HCT116 (cell line): ENCODE results near the gene CAP1. TPM values are rescaled to one million over a fixed set of nuclear protein-coding genes. Genes with fewer than 3 reads are reported as not detected.

Experiments
- ATAC-seq: fragments of 200-7000 bp; cut with Tn5 transposase; 2 replicates; pipeline ENCODE4 v1.9.1; 2020; ENCODE audit warnings: mild to moderate bottlenecking, moderate library complexity
- BruUV-seq: library from RNA; stranded (reverse); fragments of 400-500 nt; replicated peaks from 2 replicates; lab custom pipeline; 2021; lab: Mats Ljungman, UMichigan
- CTCF ChIA-PET: fragments of 300-600 bp; sonication (Branson Sonifier 250); formaldehyde crosslinking; loops from one replicate; lab custom pipeline; 2021; ENCODE audit warnings: antibody characterized with exemption; lab: Charles Lee
- POLR2A ChIA-PET: fragments of 300-600, 350-600 bp; sonication (Branson Sonifier 250); formaldehyde crosslinking; loops from one replicate; lab custom pipeline; 2021; ENCODE audit warnings: antibody characterized with exemption; lab: Charles Lee
- RAD21 ChIA-PET, 2 experiments: fragments of 300-600 bp; sonication (Branson Sonifier 250); formaldehyde crosslinking; loops; one replicate each; lab custom pipeline; 2023; ENCODE audit warnings: low total read pairs in 2 of 2; ENCODE audit not compliant: uncharacterized antibody in 2 of 2, unreplicated experiment in 2 of 2, low non-redundant PET in 1 of 2; lab: Charles Lee
- DNase-seq: peaks from one replicate; pipeline ENCODE4 v3.0.0-alpha.2; 2010; ENCODE audit warnings: low read depth, low spot score
- H2AFZ ChIP-seq: fragments of 200-600 bp; shearing (Covaris generic), sonication (generic); 2 replicates; pipeline ENCODE4 v1.6.1; 2017; ENCODE audit warnings: low read depth, mixed run types, mixed read lengths, antibody characterized with exemption, low read length; ENCODE audit not compliant: poor library complexity, severe bottlenecking
- H3K27ac ChIP-seq: 2 replicates; pipeline ENCODE4 v1.5.1; 2012; ENCODE audit warnings: low read depth, low read length
- H3K27me3 ChIP-seq: fragments of 200-600 bp; sonication (generic); 2 replicates; pipeline ENCODE4 v1.6.1; 2016; ENCODE audit warnings: mixed run types, low read length, mixed read lengths; ENCODE audit not compliant: insufficient read depth
- H3K36me3 ChIP-seq, 2 experiments: fragments of 200-500 bp in 1 of 2; fragments of 200-600 bp in 1 of 2; sonication (Bioruptor generic) in 1 of 2; sonication (generic) in 1 of 2; 2 replicates each; pipeline versions ENCODE4 v1.5.1 to v1.6.1; 2014 to 2016; ENCODE audit warnings: low read length in 2 of 2, inconsistent platforms in 1 of 2, mixed read lengths in 1 of 2, mixed run types in 1 of 2; ENCODE audit not compliant: insufficient read depth in 2 of 2, control insufficient read depth in 1 of 2
- H3K4me1 ChIP-seq, 2 experiments: fragments of 200-600 bp in 1 of 2; sonication (generic) in 1 of 2; 2 replicates each; pipeline versions ENCODE4 v1.5.1 to v1.6.1; 2012 to 2017; ENCODE audit warnings: low read length in 2 of 2, inconsistent platforms in 1 of 2, mild to moderate bottlenecking in 1 of 2, mixed read lengths in 1 of 2, mixed run types in 1 of 2, moderate library complexity in 1 of 2; ENCODE audit not compliant: insufficient read depth in 2 of 2, control insufficient read depth in 1 of 2
- H3K4me2 ChIP-seq: fragments of 200-600 bp; sonication (generic); 2 replicates; pipeline ENCODE4 v1.6.1; 2017; ENCODE audit warnings: mixed run types, low read length, mixed read lengths
- H3K4me3 ChIP-seq, 2 experiments: fragments of 200-600 bp in 1 of 2; sonication (generic) in 1 of 2; replicated peaks in 1 of 2; 2 replicates each; pipeline ENCODE4 v1.5.1; 2011 to 2016; ENCODE audit warnings: low read length in 2 of 2, control low read depth in 1 of 2, low read depth in 1 of 2, mild to moderate bottlenecking in 1 of 2, mixed read lengths in 1 of 2, mixed run types in 1 of 2
- H3K79me2 ChIP-seq: fragments of 200-600 bp; sonication (generic); 2 replicates; pipeline ENCODE4 v1.6.1; 2017; ENCODE audit warnings: mild to moderate bottlenecking, mixed run types, low read length, moderate library complexity, mixed read lengths; ENCODE audit not compliant: insufficient read depth
- H3K9ac ChIP-seq: fragments of 200-600 bp; sonication (generic); 2 replicates; pipeline ENCODE4 v1.6.1; 2016; ENCODE audit warnings: low read length, mixed read lengths
- H3K9me2 ChIP-seq: fragments of 200-600 bp; sonication (generic), shearing (Covaris generic); 2 replicates; pipeline ENCODE4 v1.6.1; 2017; ENCODE audit warnings: mixed run types, mild to moderate bottlenecking, moderate library complexity; ENCODE audit not compliant: insufficient read depth
- H3K9me3 ChIP-seq, 2 experiments: fragments of 200-500 bp in 1 of 2; fragments of 200-600 bp in 1 of 2; sonication (Bioruptor generic) in 1 of 2; sonication (generic) in 1 of 2; 2 replicates each; pipeline ENCODE4 v1.6.1; 2014 to 2017; ENCODE audit warnings: low read length in 2 of 2, mixed read lengths in 2 of 2, inconsistent platforms in 1 of 2, low read depth in 1 of 2, mild to moderate bottlenecking in 1 of 2, mixed run types in 1 of 2, moderate library complexity in 1 of 2; ENCODE audit not compliant: control insufficient read depth in 1 of 2, insufficient read depth in 1 of 2
- H4K20me1 ChIP-seq: fragments of 200-600 bp; sonication (generic), shearing (Covaris generic); 2 replicates; pipeline ENCODE4 v1.6.1; 2017; ENCODE audit warnings: mixed run types, mild to moderate bottlenecking, moderate library complexity; ENCODE audit not compliant: insufficient read depth
- CBX3 ChIP-seq: IDR thresholded peaks from 2 replicates; pipeline ENCODE4 v1.6.1; 2012; ENCODE audit warnings: low read depth
- CEBPB ChIP-seq: IDR thresholded peaks from 2 replicates; pipeline ENCODE4 v1.6.1; 2012; ENCODE audit warnings: low read depth
- EGR1 ChIP-seq: IDR thresholded peaks from 2 replicates; pipeline ENCODE4 v1.6.1; 2012; ENCODE audit warnings: low read depth
- EZH2phosphoT487 ChIP-seq: fragments of 200-600 bp; IDR thresholded peaks from 2 replicates; pipeline ENCODE4 v1.6.1; 2018; ENCODE audit warnings: antibody characterized with exemption, borderline replicate concordance
- FOSL1 ChIP-seq: IDR thresholded peaks from 2 replicates; pipeline ENCODE4 v1.6.1; 2012; ENCODE audit warnings: low read depth
- JUND ChIP-seq: IDR thresholded peaks from 2 replicates; pipeline ENCODE4 v1.6.1; 2012
- SIN3A ChIP-seq: IDR thresholded peaks from 2 replicates; pipeline ENCODE4 v1.6.1; 2012; ENCODE audit warnings: low read depth
- SP1 ChIP-seq: IDR thresholded peaks from 2 replicates; pipeline ENCODE4 v1.6.1; 2012; ENCODE audit warnings: low read depth
- SRF ChIP-seq: IDR thresholded peaks from 2 replicates; pipeline ENCODE4 v1.6.1; 2012; ENCODE audit warnings: low read depth
- TCF7L2 ChIP-seq: IDR thresholded peaks from 2 replicates; pipeline ENCODE4 v1.7.0; 2011; ENCODE audit warnings: borderline replicate concordance, inconsistent platforms; ENCODE audit not compliant: insufficient read depth, insufficient read length; ENCODE audit errors: extremely low read depth
- ZNF274 ChIP-seq: fragments of 200-500 bp; sonication (Bioruptor generic); IDR thresholded peaks from 2 replicates; pipeline ENCODE4 v1.6.1; 2014; ENCODE audit warnings: mild to moderate bottlenecking, low read depth, low read length, inconsistent platforms
- intact Hi-C: fragments of 100-400 bp; cut with micrococcal nuclease; formaldehyde crosslinking; loops from 2 replicates; pipeline ENCODE4 v1.10.0; 2022
- total RNA-seq: library from RNA; stranded (reverse); gene quantifications from one replicate; pipeline ENCODE4 v1.2.1, GENCODE V29; 2021; ENCODE audit not compliant: unreplicated experiment
- TF ChIP-seq, protein P1 (sequence below), 3 experiments: fragments of 200-600 bp in 1 of 3; sonication (generic) in 1 of 3; IDR thresholded peaks in 2 of 3; conservative IDR thresholded peaks in 1 of 3; 2 replicates each; pipeline ENCODE4 v1.5.1; 2012 to 2017; ENCODE audit warnings: low read depth in 2 of 3, low read length in 2 of 3, antibody characterized with exemption in 1 of 3, borderline replicate concordance in 1 of 3, control low read depth in 1 of 3, mild to moderate bottlenecking in 1 of 3, mixed read lengths in 1 of 3, mixed run types in 1 of 3, moderate library complexity in 1 of 3; ENCODE audit not compliant: insufficient read depth in 1 of 3
- TF ChIP-seq, protein P2 (sequence below): IDR thresholded peaks from 2 replicates; pipeline ENCODE4 v1.6.1; 2012

CAP1 gene
- total RNA-seq, 1 experiment from 2014 or later, result 274 TPM

DNA sequence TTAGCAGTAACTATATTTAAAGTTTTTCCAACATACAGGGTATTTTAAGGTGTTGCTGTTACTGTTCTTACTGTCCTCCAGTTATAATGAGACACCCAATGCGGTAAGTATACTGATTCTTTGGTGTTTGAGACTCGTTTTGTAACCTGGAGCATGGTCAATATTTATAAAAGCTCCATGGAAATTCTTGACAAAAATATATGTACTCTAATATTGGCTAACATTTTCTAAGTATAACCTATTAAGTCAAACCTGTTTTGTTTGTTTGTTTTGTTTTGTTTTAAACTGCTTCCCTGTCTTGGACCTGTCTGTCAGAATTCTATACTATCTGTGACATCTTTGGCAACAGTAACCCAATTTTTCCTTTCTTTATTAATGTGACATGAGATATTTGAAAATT lies 15.9 kb upstream of the CAP1 start (continued):
- no peak for TF ChIP-seq JUND
- no peak for TF ChIP-seq FOSL1
- TF ChIP-seq EGR1, result no peak

DNA sequence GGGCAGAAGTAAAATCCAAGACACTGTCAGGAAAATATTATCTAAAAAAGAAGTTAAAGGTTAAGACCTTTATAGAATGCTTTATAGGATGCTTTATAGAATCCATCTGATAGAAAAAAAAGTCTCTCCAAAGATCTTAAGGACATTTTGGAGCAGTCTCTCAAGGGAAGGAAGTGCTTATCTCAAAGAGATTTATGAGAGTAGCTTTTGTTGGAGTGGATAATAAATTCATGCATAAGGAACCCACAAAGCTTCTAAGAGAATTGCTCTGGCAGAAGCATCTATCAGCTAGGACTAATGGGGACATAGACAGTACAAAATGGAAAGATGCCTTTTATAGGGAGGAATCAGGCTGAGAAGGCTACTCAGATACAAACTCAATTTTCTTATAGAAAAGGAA lies 12.9 kb upstream of the CAP1 start:
- H3K79me2 ChIP-seq, result no peaks in the 10 kb centered on the region
- DNase-seq, result no peak
- POLR2A ChIA-PET, result no interaction called here
- H3K9ac ChIP-seq, result no peak overlapping the region
- no peak overlapping the region for H2AFZ ChIP-seq
- peaks cover 0 to 5% of the 10 kb centered on the region in 2 experiments; a peak in 1 of 4 replicates for H3K4me1 ChIP-seq
- H3K27ac ChIP-seq, result no peak overlapping the region
- no peaks in the 10 kb centered on the region for H3K36me3 ChIP-seq
- H3K9me2 ChIP-seq, result no peaks in the 10 kb centered on the region
- ATAC-seq, result no peak
- CTCF ChIA-PET, result no interaction called here
- H3K4me3 ChIP-seq, result no peak overlapping the region
- intact Hi-C loops, result no loop called here
- no TSS peak for BruUV-seq
- peaks cover 0 to 6% of the 10 kb centered on the region in 2 experiments; a peak in 2 of 4 replicates for H3K9me3 ChIP-seq
- H3K4me2 ChIP-seq, result no peak overlapping the region
- no peak for TF ChIP-seq CBX3
- no peak for TF ChIP-seq JUND
- TF ChIP-seq, protein P1, sequence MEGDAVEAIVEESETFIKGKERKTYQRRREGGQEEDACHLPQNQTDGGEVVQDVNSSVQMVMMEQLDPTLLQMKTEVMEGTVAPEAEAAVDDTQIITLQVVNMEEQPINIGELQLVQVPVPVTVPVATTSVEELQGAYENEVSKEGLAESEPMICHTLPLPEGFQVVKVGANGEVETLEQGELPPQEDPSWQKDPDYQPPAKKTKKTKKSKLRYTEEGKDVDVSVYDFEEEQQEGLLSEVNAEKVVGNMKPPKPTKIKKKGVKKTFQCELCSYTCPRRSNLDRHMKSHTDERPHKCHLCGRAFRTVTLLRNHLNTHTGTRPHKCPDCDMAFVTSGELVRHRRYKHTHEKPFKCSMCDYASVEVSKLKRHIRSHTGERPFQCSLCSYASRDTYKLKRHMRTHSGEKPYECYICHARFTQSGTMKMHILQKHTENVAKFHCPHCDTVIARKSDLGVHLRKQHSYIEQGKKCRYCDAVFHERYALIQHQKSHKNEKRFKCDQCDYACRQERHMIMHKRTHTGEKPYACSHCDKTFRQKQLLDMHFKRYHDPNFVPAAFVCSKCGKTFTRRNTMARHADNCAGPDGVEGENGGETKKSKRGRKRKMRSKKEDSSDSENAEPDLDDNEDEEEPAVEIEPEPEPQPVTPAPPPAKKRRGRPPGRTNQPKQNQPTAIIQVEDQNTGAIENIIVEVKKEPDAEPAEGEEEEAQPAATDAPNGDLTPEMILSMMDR (IDR thresholded peaks at IDR 0.05 in 2 of 3, conservative IDR thresholded peaks at IDR 0.05 in 1 of 3; ENCODE audit: borderline replicate concordance in 1 of 3, insufficient read depth in 1 of 3, low read depth in 2 of 3, low read length in 2 of 3), result no peak
- no peak for TF ChIP-seq CEBPB
- no peak for TF ChIP-seq SRF
- TF ChIP-seq SIN3A, result no peak
- no peak for TF ChIP-seq SP1
- TF ChIP-seq TCF7L2, result no peak
- no peak for TF ChIP-seq EZH2phosphoT487
- TF ChIP-seq ZNF274, result no peak
- TF ChIP-seq, protein P2, sequence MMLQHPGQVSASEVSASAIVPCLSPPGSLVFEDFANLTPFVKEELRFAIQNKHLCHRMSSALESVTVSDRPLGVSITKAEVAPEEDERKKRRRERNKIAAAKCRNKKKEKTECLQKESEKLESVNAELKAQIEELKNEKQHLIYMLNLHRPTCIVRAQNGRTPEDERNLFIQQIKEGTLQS, result no peak
- RAD21 ChIA-PET, result no interaction called here
- H4K20me1 ChIP-seq, result no peaks in the 10 kb centered on the region
- no peaks in the 10 kb centered on the region for H3K27me3 ChIP-seq
